ENCODE results near the gene LRRFIP1.

Gene LRRFIP1

DNA sequence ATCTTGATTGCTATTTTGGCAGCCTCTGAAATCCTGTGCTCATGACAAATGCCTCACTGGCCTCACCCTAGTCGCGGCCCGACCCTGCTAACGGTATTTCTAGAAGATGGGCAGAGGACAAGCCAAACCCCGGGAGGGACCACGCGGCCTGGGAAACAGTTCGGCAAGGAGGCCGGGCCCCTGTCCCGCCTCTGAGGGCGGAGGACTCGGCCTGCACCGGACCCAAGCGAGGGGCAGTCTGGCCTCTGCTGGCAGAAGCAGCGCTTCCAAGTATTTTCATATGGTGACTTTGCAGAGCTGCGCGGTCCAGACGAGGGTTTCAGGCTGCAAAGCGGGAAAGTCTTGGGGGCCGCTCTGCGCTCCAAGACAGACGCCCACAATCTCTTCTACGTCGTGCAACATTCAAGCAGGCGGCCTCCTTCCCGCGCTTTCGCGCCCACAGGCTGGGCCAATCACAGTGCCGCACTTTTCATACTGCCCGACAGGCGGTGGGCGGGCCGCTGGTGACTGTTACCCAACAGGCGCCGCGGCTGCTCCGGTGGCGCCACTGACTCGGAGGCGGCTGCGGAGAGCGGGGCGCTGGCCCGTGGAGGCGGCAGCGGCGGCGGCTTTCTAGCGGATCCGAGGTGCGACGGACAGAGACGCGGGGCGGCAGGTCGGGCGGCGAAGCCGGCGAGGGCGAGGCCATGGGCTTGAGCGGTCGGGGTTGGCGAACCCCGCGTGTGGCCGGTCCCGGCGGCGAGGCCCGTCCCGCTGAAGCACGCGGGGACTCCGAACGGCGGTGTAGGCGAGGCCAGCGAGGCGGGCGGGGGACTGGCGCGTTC lies 171.1 kb downstream of the LRRFIP1 start, which contains the start of gene RBM44:
Gene RBM44 (plus strand): TSS at position 544 of the 824 bp plus-strand sequence. CDS start 14,831 bp downstream, outside the sequence.
- DNase-seq, result no peak

- no peak for DNase-seq
Measured at GRCh38 chr2:237799060-237799428, 171.7 kb downstream of the LRRFIP1 start.

DNA sequence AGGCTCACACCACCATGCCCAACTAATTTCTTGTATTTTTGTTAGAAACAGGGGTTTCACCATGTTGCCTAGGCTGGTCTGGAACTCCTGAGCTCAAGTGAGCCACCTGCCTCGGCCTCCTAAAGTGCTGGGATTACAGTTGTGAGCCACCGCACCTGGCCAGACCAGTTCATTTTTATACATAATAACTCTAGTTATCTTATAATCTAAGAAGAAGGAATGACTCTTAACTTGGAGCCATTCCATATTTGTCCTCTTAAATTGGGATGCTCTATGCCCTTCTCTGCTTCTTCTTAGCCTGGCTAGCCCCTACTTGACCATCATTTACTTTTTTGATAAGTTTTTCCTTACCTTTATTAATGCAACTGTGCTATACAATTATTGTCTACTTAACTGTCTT lies 174.1 kb downstream of the LRRFIP1 start:
- DNase-seq, result no peak

DNA sequence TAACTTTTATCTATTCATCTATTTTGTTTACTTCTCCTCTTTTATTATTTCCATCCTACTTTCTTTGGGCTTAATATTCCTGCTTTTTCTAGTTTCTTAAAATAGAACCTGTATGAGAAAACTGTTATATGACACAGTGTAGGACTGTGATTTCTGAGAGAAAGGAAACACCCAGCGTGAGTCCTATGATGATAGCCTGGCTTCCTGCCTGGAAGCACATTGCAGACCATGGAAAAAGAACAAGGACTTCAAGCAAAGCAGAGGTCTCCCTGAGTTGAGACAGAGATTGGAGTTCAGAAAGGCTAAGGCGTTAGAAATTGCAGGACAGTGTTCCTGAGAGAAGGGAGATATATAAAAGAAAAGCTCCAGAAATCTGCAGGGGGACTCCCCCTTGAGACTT lies 178.9 kb downstream of the LRRFIP1 start:
- DNase-seq, result no peak

- no peak for DNase-seq
Measured at GRCh38 chr2:237815637-237816036, 188.2 kb downstream of the LRRFIP1 start.

GRCh38 chr2:237816531-237816930 lies 189.1 kb downstream of the LRRFIP1 start:
- DNase-seq, result no peak

DNA sequence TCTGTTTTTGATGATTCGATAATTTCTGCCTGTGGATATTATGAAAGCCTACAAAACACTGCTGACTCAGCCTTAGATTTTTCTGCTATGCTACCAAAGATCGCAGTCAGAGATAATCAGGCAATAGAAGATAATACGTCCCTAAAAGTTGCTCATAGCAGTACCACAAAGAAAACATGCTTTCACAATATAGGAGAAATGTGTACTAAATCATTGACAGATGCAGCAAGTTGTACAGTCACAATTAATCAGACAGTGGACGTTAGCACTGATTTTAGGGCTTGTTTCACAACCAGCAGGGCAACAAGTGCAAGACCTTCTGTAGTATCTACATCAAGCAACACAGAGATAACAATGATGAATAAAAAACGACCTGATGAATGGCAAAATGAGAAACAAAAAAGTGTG lies 190.7 kb downstream of the LRRFIP1 start:
- DNase-seq, result no peak

- no peak for DNase-seq
Measured at GRCh38 chr2:237819231-237819630, 191.8 kb downstream of the LRRFIP1 start.

- no peak for DNase-seq
Measured at GRCh38 chr2:237820421-237820820, 193.0 kb downstream of the LRRFIP1 start.

DNA sequence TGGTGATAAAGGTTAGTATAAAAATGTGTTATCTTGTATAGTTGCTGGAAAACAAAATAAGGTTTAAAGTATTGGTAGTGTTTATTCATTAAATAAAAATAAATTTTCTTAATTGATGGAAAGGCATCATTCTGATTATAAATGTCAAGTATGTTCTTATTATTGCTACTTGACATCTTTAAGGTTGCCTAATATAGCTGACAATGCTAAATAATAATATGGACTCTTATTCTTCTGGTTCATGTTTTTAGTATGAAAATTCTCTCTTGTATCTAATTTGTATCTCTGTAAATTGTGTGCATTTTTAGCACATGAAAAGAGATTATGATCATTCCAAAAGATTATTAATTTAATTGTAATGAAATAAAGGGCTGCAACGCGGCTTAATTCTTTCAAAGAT lies 196.2 kb downstream of the LRRFIP1 start:
- no peak for DNase-seq

- no peak for DNase-seq
Measured at GRCh38 chr2:237824085-237824484, 196.7 kb downstream of the LRRFIP1 start.

- no peak for DNase-seq
Measured at GRCh38 chr2:237827421-237827987, 200.1 kb downstream of the LRRFIP1 start.
